Osteoblast (primary cell): ENCODE results near the gene FHIP1B. TPM values are rescaled to one million over a fixed set of nuclear protein-coding genes. Genes with fewer than 3 reads are reported as not detected.

Experiments used
- DNase-seq: peaks from one replicate; pipeline ENCODE4 v3.0.0; 2011; ENCODE audit warnings: low spot score, mixed read lengths; ENCODE audit not compliant: insufficient read length; ENCODE audit errors: missing footprints
- H2AFZ ChIP-seq: 2 replicates; pipeline ENCODE4 v1.6.0; 2011; ENCODE audit warnings: mild to moderate bottlenecking, low read length
- H3K27ac ChIP-seq: 2 replicates; pipeline ENCODE4 v1.5.1; 2011; ENCODE audit warnings: mild to moderate bottlenecking, low read depth, low read length, moderate library complexity
- H3K27me3 ChIP-seq: 2 replicates; pipeline ENCODE4 v1.6.0; 2012; ENCODE audit warnings: mild to moderate bottlenecking, control low read depth, inconsistent platforms, low read length, moderate library complexity; ENCODE audit not compliant: insufficient read depth
- H3K36me3 ChIP-seq: 2 replicates; pipeline ENCODE4 v1.5.1; 2011; ENCODE audit warnings: mild to moderate bottlenecking, low read length, control low read depth, moderate library complexity; ENCODE audit not compliant: insufficient read depth
- H3K4me1 ChIP-seq: 2 replicates; pipeline ENCODE4 v1.5.1; 2011; ENCODE audit warnings: mild to moderate bottlenecking, low read length, control low read depth, moderate library complexity; ENCODE audit not compliant: insufficient read depth
- H3K4me2 ChIP-seq: 2 replicates; pipeline ENCODE4 v1.6.0; 2011; ENCODE audit warnings: mild to moderate bottlenecking, low read length; ENCODE audit not compliant: insufficient read depth
- H3K4me3 ChIP-seq: fragments of 200-600 bp; sonication (generic); 3 replicates; pipeline ENCODE4 v1.5.1; 2012; ENCODE audit warnings: mild to moderate bottlenecking, low read length, inconsistent platforms; ENCODE audit not compliant: insufficient read depth
- H3K79me2 ChIP-seq: 2 replicates; pipeline ENCODE4 v1.6.0; 2012; ENCODE audit warnings: mild to moderate bottlenecking, low read length, control low read depth, inconsistent platforms; ENCODE audit not compliant: insufficient read depth
- H3K9me3 ChIP-seq: 2 replicates; pipeline ENCODE4 v1.5.1; 2011; ENCODE audit warnings: low read depth, low read length, control low read depth
- H4K20me1 ChIP-seq: 2 replicates; pipeline ENCODE4 v1.6.0; 2012; ENCODE audit warnings: mild to moderate bottlenecking, low read length, control low read depth; ENCODE audit not compliant: insufficient read depth
- total RNA-seq: library from RNA; depleted of rRNA; stranded (reverse); fragments of >200 nt; gene quantifications from 2 replicates; pipeline ENCODE4 v1.2.3, GENCODE V29; 2012
- TF ChIP-seq, protein P1 (sequence below): IDR thresholded peaks from 2 replicates; pipeline ENCODE4 v1.5.1; 2011; ENCODE audit warnings: mild to moderate bottlenecking, low read depth, low read length, moderate library complexity; ENCODE audit errors: extremely low read depth

FHIP1B gene
- total RNA-seq, 1 donor, result 15.6 TPM

DNA sequence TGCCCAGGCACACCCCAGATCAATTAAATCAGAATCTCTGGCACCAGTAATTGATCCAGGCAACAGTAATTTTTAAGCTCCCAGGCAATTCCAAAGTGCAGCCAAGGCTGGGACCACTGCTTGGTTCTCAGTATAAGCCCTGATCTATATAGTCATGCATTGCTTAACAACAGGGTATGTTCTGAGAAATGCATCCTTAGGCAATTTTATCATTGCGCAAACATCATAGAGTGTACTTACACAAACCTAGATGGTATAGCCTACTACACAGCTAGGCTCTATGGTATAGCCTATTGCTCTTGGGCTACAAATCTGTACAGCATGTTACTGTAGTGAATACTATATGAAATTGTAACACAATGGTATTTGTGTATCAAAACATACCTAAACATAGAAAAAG, 29.7 kb downstream of the FHIP1B start:
- H3K27ac ChIP-seq, result no peak overlapping the region
- no peak for DNase-seq
- peaks cover 8% of the 10 kb centered on the region for H3K36me3 ChIP-seq
- TF ChIP-seq, protein P1, sequence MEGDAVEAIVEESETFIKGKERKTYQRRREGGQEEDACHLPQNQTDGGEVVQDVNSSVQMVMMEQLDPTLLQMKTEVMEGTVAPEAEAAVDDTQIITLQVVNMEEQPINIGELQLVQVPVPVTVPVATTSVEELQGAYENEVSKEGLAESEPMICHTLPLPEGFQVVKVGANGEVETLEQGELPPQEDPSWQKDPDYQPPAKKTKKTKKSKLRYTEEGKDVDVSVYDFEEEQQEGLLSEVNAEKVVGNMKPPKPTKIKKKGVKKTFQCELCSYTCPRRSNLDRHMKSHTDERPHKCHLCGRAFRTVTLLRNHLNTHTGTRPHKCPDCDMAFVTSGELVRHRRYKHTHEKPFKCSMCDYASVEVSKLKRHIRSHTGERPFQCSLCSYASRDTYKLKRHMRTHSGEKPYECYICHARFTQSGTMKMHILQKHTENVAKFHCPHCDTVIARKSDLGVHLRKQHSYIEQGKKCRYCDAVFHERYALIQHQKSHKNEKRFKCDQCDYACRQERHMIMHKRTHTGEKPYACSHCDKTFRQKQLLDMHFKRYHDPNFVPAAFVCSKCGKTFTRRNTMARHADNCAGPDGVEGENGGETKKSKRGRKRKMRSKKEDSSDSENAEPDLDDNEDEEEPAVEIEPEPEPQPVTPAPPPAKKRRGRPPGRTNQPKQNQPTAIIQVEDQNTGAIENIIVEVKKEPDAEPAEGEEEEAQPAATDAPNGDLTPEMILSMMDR, result no peak
- no peaks in the 10 kb centered on the region for H3K79me2 ChIP-seq
- H3K4me2 ChIP-seq, result no peak overlapping the region
- no peak overlapping the region for H2AFZ ChIP-seq
- no peak overlapping the region for H3K4me3 ChIP-seq
- no peaks in the 10 kb centered on the region for H3K9me3 ChIP-seq
- H3K4me1 ChIP-seq, result no peaks in the 10 kb centered on the region
- H4K20me1 ChIP-seq, result peaks cover 3% of the 10 kb centered on the region
- no peaks in the 10 kb centered on the region for H3K27me3 ChIP-seq

DNA sequence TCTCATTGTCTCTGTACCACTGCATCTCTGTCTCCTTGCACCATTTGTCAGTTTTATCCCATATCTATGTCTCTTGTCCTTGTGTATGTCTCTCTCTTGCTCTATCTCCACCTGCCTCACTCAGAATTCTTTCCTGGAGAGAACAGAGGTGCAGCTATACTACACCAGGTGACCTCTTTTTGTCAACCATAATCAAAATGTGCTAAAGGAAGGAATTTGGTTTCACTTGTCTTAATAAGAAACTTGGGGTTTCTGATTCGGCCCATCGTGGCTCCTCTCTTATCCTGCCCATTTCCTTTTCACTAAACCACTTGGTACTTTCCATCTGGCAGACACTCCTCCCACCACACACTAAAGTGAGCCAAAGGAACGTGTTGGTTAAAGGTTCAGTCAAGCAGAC, 31.1 kb downstream of the FHIP1B start:
- TF ChIP-seq, protein P1, result no peak
- Histone ChIP-seq H3K9me3 (no peaks in the 10 kb centered on the region), H4K20me1 (peaks cover 3% of the 10 kb centered on the region), H3K27me3 (no peaks in the 10 kb centered on the region), H3K4me2 (no peak overlapping the region), H3K27ac (no peak overlapping the region), H3K36me3 (peaks cover 3% of the 10 kb centered on the region), H3K4me1 (no peaks in the 10 kb centered on the region), H3K4me3 (no peak overlapping the region), H3K79me2 (no peaks in the 10 kb centered on the region), H2AFZ (no peak overlapping the region)
- no peak for DNase-seq

DNA sequence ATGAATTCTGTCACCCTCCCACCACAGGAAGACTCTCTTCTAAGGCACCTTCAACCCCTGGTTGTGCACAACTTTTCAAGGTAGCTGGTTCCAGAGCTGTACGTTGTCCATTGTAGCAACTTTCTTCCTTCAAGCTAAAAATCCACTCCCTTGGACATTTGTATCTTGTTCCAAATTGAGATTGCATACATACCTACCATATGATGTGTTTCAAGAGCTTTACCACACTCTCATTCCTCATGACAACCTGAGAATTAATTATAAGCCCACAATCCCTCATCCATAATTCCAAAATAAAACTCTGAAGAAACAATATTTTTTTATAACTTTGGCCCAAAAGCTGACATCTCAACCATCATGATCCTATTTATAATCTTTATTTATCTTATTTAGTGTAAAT, 32.4 kb downstream of the FHIP1B start:
- H3K4me1 ChIP-seq, result no peaks in the 10 kb centered on the region
- no peak overlapping the region for H3K4me3 ChIP-seq
- no peaks in the 10 kb centered on the region for H3K79me2 ChIP-seq
- no peaks in the 10 kb centered on the region for H3K9me3 ChIP-seq
- no peak overlapping the region for H3K27ac ChIP-seq
- H3K27me3 ChIP-seq, result no peaks in the 10 kb centered on the region
- DNase-seq, result no peak
- peaks cover 3% of the 10 kb centered on the region for H4K20me1 ChIP-seq
- TF ChIP-seq, protein P1, result no peak
- no peak overlapping the region for H3K4me2 ChIP-seq
- no peaks in the 10 kb centered on the region for H3K36me3 ChIP-seq
- no peak overlapping the region for H2AFZ ChIP-seq

DNA sequence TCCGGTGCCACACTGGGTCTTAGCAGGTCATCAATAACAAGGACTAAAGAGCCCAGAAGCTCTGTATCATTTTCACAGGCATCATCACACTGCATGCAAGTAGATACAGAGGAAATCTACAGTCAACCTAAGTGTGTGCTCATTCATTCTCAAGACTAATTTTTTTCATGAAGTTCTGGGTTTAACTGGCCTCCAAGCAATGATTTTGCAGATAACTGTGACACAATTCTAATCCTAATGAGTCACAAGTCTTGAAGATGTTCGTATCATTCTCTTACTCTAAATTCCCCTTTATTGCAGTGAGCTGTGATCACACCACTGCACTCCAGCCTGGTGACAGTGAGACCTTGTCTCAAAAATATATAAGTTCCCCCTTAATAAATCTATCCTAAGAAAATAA, 33.0 kb downstream of the FHIP1B start:
- no peak overlapping the region for H3K4me2 ChIP-seq

More for the DNA sequence above, 33.0 kb downstream of the FHIP1B start:
- Histone ChIP-seq H3K79me2 (no peaks in the 10 kb centered on the region), H3K27me3 (no peaks in the 10 kb centered on the region), H3K9me3 (no peaks in the 10 kb centered on the region), H3K4me3 (no peak overlapping the region), H2AFZ (no peak overlapping the region), H3K36me3 (no peaks in the 10 kb centered on the region), H4K20me1 (peaks cover 3% of the 10 kb centered on the region), H3K27ac (no peak overlapping the region), H3K4me1 (no peaks in the 10 kb centered on the region)
- TF ChIP-seq, protein P1, result no peak
- no peak for DNase-seq
